ENCODE data around the gene ZNF497.

GRCh38 chr19:58335630-58336029 is 26.9 kb downstream of the ZNF497 start:
- TF ChIP-seq CTCF (conservative IDR thresholded peaks at IDR 0.05; ENCODE audit: low read length) (no peak), EZH2phosphoT487 (IDR thresholded peaks at IDR 0.05; ENCODE audit: borderline replicate concordance) (no peak)
